ENCODE measurements around the gene FECH. TPM values are rescaled to one million over a fixed set of nuclear protein-coding genes. Genes with fewer than 3 reads are reported as not detected.

The FECH gene
- total and polyA plus RNA-seq, 9 of the 15 experiments (the other 6 are each of a cell fraction or from before 2014, with no cell fraction given) = 19.8 to 170 (median 56.8) TPM

DNA sequence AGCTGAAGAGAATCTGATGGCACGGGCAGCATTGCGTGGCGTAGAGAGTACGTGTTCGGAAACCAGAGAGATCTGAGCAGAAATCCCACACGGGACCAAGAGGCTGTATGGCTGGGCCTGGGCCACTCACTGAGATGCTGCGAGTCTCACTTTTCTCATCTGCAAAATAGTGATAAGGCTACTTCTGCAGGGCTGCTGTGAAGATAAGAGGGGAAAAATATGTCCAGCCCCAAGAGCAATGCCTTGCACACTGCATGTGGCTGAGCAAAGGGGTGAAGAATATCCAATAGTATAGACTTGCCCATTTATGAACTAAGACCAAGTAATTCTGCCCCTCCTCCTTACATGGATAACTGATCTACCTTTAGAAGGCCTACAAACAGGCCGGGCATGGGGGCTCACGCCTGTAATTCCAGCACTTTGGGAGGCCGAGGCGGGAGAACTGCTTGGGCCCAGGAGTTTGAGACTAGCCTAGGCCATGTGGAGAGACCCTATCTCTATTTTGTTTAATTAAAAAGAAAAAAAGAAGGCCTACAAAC lies 3.1 kb downstream of the FECH start (continued):
- TF ChIP-seq, protein P1, sequence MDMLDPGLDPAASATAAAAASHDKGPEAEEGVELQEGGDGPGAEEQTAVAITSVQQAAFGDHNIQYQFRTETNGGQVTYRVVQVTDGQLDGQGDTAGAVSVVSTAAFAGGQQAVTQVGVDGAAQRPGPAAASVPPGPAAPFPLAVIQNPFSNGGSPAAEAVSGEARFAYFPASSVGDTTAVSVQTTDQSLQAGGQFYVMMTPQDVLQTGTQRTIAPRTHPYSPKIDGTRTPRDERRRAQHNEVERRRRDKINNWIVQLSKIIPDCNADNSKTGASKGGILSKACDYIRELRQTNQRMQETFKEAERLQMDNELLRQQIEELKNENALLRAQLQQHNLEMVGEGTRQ (CRISPR knock-in tag; IDR thresholded peaks at IDR 0.05) = no peak
- TF ChIP-seq TEAD1 (CRISPR knock-in tag; IDR thresholded peaks at IDR 0.05) = 0 out of 4 replicates have a peak, but pooled peaks have one; percentile 38 to 63
- no peak for TF ChIP-seq ETS2 (tag; IDR thresholded peaks at IDR 0.05; ENCODE audit: borderline replicate concordance, poor library complexity, severe bottlenecking)
- no peak for TF ChIP-seq FOXJ3 (CRISPR knock-in tag; IDR thresholded peaks at IDR 0.05)
- TF ChIP-seq ZNF253 (CRISPR knock-in tag; conservative IDR thresholded peaks at IDR 0.05) = no peak
- peak; percentile 95 for TF ChIP-seq SMARCA4 (IDR thresholded peaks at IDR 0.05)
- TF ChIP-seq NELFE (IDR thresholded peaks at IDR 0.05; ENCODE audit: insufficient read depth, insufficient read length) = no peak
- TF ChIP-seq MCM2 (IDR thresholded peaks at IDR 0.05; ENCODE audit: low read depth) = no peak
- peak; percentile 83 for TF ChIP-seq MYNN (IDR thresholded peaks at IDR 0.05)
- no peak for TF ChIP-seq MYNN (CRISPR knock-in tag; IDR thresholded peaks at IDR 0.05)
- peak; percentile 91 for TF ChIP-seq PML (IDR thresholded peaks at IDR 0.05; ENCODE audit: low read length)
- TF ChIP-seq RAD21 (CRISPR knock-in tag; conservative IDR thresholded peaks at IDR 0.05 in 1 of 2, IDR thresholded peaks at IDR 0.05 in 1 of 2) = peak in 1 of 2 experiments; percentile 10; a peak in 1 of 4 replicates
- TF ChIP-seq, protein P2, sequence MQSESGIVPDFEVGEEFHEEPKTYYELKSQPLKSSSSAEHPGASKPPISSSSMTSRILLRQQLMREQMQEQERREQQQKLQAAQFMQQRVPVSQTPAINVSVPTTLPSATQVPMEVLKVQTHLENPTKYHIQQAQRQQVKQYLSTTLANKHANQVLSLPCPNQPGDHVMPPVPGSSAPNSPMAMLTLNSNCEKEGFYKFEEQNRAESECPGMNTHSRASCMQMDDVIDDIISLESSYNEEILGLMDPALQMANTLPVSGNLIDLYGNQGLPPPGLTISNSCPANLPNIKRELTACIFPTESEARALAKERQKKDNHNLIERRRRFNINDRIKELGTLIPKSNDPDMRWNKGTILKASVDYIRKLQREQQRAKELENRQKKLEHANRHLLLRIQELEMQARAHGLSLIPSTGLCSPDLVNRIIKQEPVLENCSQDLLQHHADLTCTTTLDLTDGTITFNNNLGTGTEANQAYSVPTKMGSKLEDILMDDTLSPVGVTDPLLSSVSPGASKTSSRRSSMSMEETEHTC (IDR thresholded peaks at IDR 0.05) = no peak
- peak; percentile 64 for TF ChIP-seq TBP (optimal IDR thresholded peaks at IDR 0.05; ENCODE audit: low read depth, low read length)
- peak; percentile 98 for TF ChIP-seq ARID1B (IDR thresholded peaks at IDR 0.05)
- TF ChIP-seq COPS2 (conservative IDR thresholded peaks at IDR 0.05) = no peak
- TF ChIP-seq NCOR1 (IDR thresholded peaks at IDR 0.05) = peak; percentile 95
- no peak for TF ChIP-seq TFAM (CRISPR knock-in tag; conservative IDR thresholded peaks at IDR 0.05)
- TF ChIP-seq CGGBP1 (CRISPR knock-in tag; IDR thresholded peaks at IDR 0.05) = no peak
- no peak for TF ChIP-seq NR2C2 (CRISPR knock-in tag; IDR thresholded peaks at IDR 0.05)
- no peak for TF ChIP-seq NR2C2 (tag; IDR thresholded peaks at IDR 0.05)
- no peak for TF ChIP-seq ZNF197 (CRISPR knock-in tag; IDR thresholded peaks at IDR 0.05; ENCODE audit: low read depth)
- TF ChIP-seq ASH1L (IDR thresholded peaks at IDR 0.05; ENCODE audit: borderline replicate concordance, low read depth, partially characterized antibody) = no peak
- TF ChIP-seq ZNF639 (CRISPR knock-in tag; conservative IDR thresholded peaks at IDR 0.05 in 1 of 2, IDR thresholded peaks at IDR 0.05 in 1 of 2) = peak in 1 of 2 experiments; percentile 44; a peak in 1 of 4 replicates
- TF ChIP-seq ZNF76 (CRISPR knock-in tag; IDR thresholded peaks at IDR 0.05; ENCODE audit: borderline replicate concordance) = no peak
- TF ChIP-seq KDM1A (IDR thresholded peaks at IDR 0.05) = peak; percentile 75 to 82
